Urinary bladder (tissue), 4 donors: ENCODE data around the gene KIF3C. TPM values are rescaled to one million over a fixed set of nuclear protein-coding genes. Genes with fewer than 3 reads are reported as not detected.
"Not testable (repeated sequence)": the region's sequence is repeated elsewhere in the genome, so short reads cannot be mapped to it uniquely, and the experiment has no call there.

Source experiments
- DNase-seq: peaks from one replicate; pipeline ENCODE4 v3.0.0-alpha.2; 2015; ENCODE audit errors: extremely low spot score
- H3K27ac ChIP-seq: one replicate; pipeline ENCODE4 v1.5.1; 2013; ENCODE audit warnings: low read depth, mild to moderate bottlenecking, moderate library complexity
- H3K36me3 ChIP-seq: one replicate; pipeline ENCODE4 v1.6.1; 2013; ENCODE audit warnings: mild to moderate bottlenecking, moderate library complexity; ENCODE audit not compliant: insufficient read depth
- H3K4me1 ChIP-seq: one replicate; pipeline ENCODE4 v1.6.1; 2013; ENCODE audit warnings: mild to moderate bottlenecking, moderate library complexity; ENCODE audit not compliant: insufficient read depth
- H3K4me3 ChIP-seq: one replicate; pipeline ENCODE4 v1.5.1; 2013; ENCODE audit warnings: low read depth, low read length
- WGBS: extraction: QIAGEN DNeasy Blood & Tissue Kit; methylation state at CpG from one replicate; pipeline ENCODE4 v1.1.7; 2013; 5-methylcytosine and 5-hydroxymethylcytosine counted together
- polyA plus RNA-seq: library from polyadenylated mRNA; stranded (reverse); fragments of 200-250 nt; gene quantifications from one replicate; pipeline ENCODE4 v1.2.3, GENCODE V29; 2013
- total RNA-seq: library from RNA; depleted of rRNA; stranded (reverse); fragments of >200 nt; gene quantifications from one replicate; pipeline ENCODE4 v1.2.3, GENCODE V29; 2014
- donor health status: healthy with polysubstance abuse.
- donor health status: healthy.

The KIF3C gene
- 5.4 TPM for total RNA-seq
- polyA plus RNA-seq = 6.9 TPM

DNA sequence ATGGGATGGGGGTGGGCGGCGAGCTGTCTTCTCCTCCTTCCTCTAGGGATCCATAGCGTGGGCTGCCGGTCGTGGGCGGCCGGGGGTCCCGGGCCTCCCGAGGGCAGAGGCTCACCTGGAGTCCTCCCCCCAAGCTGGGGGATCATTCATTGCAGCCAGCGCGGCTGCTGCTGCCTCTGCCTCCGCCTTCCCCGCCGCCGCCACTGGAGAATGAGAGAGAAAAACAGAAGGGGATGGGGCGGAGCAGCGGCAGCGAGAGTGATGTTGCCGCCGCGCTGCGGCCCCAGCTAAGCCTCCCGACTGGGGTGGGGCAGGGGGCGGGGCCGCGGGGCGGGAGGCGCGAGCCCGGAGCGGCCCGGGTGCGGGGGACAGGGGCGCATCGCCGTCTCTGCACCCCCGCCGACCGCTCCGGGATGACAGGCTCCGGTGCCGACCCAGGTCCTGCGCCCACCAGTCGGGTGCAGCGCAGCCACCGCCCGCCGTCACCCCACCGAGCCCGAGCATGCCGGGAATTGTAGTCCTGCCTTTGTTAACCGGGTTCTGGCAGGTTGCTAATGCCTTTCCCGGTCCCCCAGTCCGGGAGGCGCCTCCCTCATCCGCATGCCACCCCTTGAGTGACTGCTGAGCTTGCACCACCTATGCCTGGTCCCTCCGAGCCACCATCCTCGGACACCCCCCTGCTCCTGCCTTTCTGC, at the start of gene KIF3C:
TSS of gene KIF3C (minus strand) at position 225 of the 695 bp plus-strand sequence. CDS start 580 bp downstream, outside the sequence.
- Histone ChIP-seq H3K4me3 (peak within 1 kb of the TSS; percentile 79), H3K4me1 (no peaks in the 10 kb centered on the region), H3K27ac (no peak within 1 kb of the TSS), H3K36me3 (no peaks in the 10 kb centered on the region)
- under 1% methylated on average over 58 of the region's 58 CpGs for WGBS
- DNase-seq = peak; percentile 55

DNA sequence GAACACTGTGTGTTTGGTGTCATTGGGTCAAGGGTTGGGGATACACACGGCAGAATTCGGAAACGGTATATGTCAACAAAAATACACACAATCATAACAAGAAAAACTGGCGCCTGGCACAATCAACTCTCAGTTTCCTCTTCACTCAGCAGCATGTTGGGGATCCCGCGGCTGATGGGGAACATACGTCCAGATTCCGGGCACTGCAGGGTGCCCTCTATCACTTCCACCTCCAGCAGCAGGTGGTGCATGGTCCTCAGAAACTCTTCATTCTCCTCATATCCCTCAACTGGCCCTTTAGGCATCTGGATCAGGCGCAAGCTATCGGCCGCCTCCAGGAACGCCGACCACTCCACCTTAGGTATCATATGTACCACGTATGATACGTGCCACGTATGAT, 45.8 kb upstream of the KIF3C start:
- H3K36me3 ChIP-seq, H3K4me3 ChIP-seq, DNase-seq, H3K27ac ChIP-seq, H3K4me1 ChIP-seq: not testable (repeated sequence)
- 95% methylated on average over 16 of the region's 16 CpGs for WGBS

DNA sequence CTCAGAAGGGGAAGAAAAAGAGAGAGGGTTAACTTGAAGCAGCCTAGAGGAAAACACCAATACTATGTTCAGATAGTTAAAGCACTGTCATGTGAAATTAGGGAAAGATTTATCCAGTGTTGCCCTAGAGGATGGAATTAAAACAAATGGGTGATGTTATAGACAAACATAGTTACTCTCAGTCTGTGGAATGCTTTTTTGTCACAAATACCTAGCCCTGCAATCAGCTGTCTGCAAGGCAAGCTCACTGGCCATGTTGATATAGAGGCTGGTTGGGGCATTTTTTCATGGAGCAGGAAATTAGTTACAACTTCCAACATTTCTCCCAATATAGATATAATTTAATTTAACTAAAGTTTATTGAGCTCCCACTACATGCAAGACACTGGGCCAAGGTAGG, 43.2 kb upstream of the KIF3C start:
- H3K36me3 ChIP-seq = no peaks in the 10 kb centered on the region
- DNase-seq = no peak
- no peak overlapping the region for H3K27ac ChIP-seq
- H3K4me1 ChIP-seq = no peaks in the 10 kb centered on the region
- H3K4me3 ChIP-seq = no peak overlapping the region

DNA sequence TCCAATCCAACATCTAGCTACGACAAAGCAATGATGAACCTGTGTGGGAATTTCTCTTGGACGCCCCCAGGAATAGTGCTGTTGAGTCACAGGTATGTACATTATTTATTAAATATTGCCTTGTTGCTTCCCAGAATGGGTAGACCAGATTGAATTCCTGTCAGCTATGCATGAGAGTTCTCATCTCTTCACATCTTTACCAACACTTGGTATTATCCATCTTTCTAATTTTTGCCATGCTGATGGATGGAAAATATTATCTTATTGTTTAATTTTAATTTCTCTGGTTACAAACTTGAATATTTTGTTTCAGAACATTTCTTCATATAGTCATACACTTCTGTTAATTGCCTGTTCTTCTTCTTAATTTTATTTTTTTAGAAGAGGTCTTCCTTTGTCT, 42.0 kb upstream of the KIF3C start:
- no peaks in the 10 kb centered on the region for H3K36me3 ChIP-seq
- no peak for DNase-seq
- no peak overlapping the region for H3K4me3 ChIP-seq
- 97% methylated on average over 2 of the region's 2 CpGs for WGBS
- H3K4me1 ChIP-seq = no peaks in the 10 kb centered on the region
- H3K27ac ChIP-seq = no peak overlapping the region

DNA sequence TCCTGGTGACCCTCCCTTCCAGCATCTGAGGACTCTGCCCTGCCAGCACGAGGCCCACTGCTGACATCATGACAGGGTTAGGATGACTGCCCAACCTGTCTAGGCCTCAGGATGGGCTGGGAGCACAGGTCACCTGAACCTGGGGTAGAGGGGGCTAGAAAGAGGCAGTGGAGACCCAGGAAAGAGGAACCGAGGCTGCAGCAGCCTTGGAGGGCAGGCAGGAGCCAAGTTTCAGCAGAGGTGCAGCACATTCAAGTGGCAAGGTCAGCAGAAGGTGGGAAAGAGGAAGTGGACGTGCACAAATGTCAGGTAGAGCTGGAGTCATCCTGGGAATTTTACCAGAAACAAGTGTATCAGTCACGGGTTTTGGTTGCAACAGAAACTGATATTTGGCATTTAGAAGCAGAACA, 37.9 kb upstream of the KIF3C start:
- no peak for DNase-seq
- no peaks in the 10 kb centered on the region for H3K4me1 ChIP-seq
- WGBS = 73% methylated on average over 4 of the region's 4 CpGs
- no peak overlapping the region for H3K4me3 ChIP-seq
- H3K27ac ChIP-seq = no peak overlapping the region
- H3K36me3 ChIP-seq = no peaks in the 10 kb centered on the region

DNA sequence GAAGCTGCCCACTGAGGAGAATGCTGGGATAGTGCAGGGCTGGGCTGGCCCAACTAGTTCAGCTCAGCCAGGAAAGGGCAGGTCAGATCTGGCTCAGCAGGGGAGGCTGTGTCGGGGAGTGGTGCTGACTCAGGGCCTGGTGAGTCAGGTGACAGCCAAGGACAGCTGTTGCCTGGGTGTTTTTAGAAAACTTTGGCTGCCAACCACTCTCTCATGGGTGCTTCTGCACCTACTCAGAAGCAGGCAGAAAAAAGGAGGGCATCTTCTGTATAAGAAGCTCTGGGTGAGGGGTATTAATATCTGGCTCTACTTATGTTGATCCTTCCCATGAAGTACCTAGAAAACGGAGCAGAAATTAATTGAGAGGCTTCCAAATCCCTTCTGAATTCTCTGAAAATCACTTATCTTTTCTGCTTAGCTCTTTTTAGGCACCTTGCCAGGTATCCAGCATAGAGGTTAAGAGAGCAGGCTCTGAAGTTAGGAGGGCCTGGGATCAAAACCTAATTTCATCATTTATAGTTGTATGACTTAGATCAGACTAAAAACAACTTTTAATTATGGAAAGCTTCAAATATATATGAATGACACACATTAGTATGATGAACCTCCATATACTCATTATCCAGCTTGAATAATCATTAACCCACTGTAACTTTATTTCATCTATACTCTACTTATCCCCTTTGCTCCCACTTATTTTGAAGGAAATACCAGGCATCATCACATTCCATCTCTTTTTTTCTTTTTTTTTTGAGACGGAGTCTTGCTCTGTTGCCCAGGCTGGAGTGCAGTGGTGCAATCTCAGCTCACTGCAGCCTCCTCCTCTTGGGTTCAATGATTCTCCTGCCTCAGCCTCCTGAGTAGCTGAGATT, 36.1 kb upstream of the KIF3C start:
- Histone ChIP-seq H3K36me3 (no peaks in the 10 kb centered on the region), H3K4me3 (no peak overlapping the region), H3K27ac (peak overlapping the region; percentile 57), H3K4me1 (no peaks in the 10 kb centered on the region)
- DNase-seq = no peak
- 38% methylated on average over 3 of the region's 3 CpGs for WGBS

DNA sequence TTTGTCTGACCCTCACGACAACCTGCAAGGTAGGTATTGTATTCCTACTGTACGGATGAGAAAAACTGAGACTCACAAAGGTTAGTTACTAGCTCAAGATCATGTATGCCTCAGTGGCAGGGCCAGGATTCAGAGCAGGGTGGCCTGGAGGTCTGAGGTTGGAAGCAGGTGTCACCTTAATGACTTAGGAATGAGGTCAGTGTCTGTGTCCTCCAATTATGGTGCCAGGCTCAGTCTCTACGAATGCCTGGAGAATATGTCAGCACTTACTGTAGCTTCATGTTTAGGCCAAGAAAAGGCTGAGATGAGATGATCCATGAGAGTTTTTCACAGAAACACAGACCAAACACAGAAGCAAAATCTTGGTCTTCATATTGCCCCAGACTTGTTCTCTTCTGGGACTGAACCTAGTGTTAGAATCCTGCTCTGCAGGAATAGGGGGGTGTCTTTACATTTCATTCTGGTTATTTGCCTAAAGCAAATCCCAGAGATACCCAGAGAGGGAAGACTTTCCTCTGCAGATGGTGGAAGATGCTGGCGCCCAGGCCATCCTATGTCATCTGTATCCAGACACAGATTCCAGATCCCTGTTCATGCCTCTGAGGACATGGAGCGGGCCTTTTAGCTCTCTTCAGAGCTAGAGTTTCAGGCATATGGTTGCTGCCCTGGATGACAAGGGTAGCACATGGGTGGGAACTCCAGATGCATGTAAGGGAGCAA, 35.3 kb upstream of the KIF3C start:
- no peak for DNase-seq
- Histone ChIP-seq H3K4me3 (no peak overlapping the region), H3K36me3 (no peaks in the 10 kb centered on the region), H3K27ac (peak overlapping the region; percentile 49), H3K4me1 (no peaks in the 10 kb centered on the region)
- 92% methylated on average over 5 of the region's 5 CpGs for WGBS

DNA sequence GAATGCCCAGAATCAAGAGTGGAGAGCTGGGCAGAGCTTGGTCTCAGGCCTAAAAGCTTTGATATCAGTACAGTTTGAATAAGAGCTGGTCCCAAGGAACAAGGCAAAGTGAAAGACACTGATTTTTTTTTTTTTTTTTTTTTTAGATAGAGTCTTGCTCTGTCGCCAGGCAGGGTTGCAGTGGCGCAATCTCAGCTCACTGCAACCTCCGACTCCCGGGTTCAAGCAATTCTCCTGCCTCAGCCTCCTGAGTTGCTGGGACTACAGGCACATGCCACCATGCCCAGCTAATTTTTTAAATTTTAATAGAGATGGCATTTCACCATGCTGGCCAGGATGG, 34.4 kb upstream of the KIF3C start:
- not testable (repeated sequence) for H3K27ac ChIP-seq, H3K4me1 ChIP-seq, H3K36me3 ChIP-seq, H3K4me3 ChIP-seq, DNase-seq
- WGBS = 96% methylated on average over 4 of the region's 4 CpGs

DNA sequence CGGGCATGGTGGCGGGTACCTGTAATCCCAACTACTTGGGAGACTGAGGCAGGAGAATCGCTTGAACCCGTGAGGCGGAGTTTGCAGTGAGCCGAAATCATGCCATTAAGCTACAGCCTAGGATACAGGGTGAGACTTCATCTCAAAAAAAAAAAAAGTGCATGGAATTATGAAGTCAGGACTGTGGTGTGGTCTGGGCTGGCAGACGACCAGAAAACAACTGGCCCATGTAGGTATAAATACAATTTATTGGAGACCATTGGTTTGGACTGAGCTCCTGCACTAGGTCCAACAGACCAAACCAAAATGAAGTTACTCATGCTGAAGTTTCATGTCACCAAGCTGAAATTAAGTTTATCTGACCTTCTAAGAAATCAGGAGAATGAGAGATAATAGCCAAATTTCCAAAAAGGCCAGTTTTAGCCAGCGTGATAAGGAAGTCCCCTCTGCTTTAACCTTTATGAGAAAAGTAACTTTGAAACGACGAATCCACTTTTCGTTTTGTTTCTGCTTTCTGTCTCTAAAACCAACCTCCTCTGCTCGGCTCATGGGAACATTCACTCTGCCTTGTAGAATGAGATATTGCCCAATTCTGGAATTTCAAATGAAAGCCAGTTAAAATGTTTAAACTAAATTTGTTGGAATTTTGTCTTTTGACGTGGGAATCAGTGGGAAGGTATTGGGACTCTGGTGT, 33.9 kb upstream of the KIF3C start:
- H3K4me3 ChIP-seq = no peak overlapping the region
- no peaks in the 10 kb centered on the region for H3K36me3 ChIP-seq
- H3K4me1 ChIP-seq = no peaks in the 10 kb centered on the region
- no peak overlapping the region for H3K27ac ChIP-seq
- 91% methylated on average over 13 of the region's 13 CpGs for WGBS
- DNase-seq = no peak

DNA sequence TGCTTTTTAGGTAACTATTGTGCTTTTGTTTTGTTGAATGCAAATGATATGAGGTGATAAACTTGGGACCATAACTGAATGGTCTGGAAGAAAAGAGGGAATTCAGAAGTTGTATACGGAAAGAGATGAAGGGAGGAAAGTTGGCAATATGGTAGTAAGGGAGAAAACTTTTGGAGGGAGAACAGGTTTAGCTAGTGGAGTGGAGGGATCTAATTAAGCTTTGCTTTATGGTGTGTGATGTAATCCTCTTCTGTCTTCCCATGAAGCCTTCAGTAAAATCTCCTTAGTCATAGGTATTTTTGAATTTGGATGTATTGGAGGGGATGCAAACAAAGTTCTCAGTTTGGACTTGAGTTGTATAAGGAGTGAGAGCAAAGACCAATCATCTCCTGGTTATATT, 31.4 kb upstream of the KIF3C start:
- Histone ChIP-seq H3K4me1 (no peaks in the 10 kb centered on the region), H3K4me3 (no peak overlapping the region), H3K27ac (no peak overlapping the region), H3K36me3 (no peaks in the 10 kb centered on the region)
- no peak for DNase-seq
- WGBS = 83% methylated on average over 1 of the region's 1 CpG

DNA sequence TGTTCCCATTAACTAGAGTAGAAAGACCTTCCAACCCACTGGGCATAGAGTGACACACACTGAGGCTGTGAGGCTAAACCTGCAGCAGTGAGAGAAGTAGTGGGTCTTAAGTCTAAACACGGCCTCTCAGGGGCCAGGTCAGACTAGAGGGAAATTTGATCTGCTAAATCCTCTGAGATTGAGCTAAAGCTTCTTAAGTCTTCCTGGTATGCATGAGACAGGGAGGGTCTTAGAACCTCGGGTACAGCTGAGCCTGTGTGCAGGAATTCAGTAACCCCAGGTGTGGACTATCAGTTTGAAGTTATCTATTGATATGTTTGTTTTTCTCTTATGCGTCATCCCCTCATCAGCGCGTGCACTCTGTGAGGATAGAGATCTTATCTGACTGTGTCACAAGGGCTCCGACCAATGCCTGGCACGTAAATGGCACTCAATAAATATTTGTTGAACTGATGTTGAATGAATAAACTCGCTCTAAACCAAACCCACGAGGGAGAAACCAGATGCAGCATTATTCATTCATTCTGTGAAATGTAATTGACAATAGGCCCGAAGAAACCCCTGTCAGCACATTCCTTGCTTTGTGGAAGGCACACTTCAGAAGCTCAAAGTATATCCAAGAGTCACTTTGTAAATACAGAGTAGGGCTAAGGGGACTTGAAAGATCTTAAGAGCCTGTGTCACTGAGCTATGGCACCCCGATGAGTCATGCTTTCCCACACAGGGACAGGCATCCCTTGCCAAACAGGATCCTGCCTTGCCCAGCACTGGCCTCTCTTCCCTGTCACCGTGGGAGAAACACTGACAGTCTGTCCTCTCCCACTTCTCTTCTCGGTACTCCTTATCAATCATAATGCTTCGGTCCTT, 29.9 kb upstream of the KIF3C start:
- no peaks in the 10 kb centered on the region for H3K36me3 ChIP-seq
- H3K4me1 ChIP-seq = no peaks in the 10 kb centered on the region
- peak overlapping the region; percentile 44 for H3K27ac ChIP-seq
- no peak overlapping the region for H3K4me3 ChIP-seq
- 38% methylated on average over 14 of the region's 14 CpGs for WGBS
- peak; percentile 62 for DNase-seq

DNA sequence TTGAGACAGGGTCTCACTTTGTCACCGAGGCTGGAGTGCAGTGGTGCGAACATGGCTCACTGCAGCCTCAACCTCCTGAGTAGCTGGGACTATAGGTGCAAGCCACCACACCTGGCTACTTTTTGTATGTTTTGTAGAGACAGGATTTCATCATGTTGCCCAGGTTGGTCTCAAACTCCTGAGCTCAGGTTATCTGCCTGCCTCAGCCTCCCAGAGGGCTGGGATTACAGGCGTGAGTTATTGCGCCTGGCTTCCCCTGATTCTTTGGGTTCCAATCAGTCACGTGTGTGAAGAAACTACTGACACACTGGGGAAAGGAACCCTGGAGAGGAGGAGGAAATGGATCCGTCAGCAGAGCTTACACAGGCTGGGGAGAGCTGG, 29.3 kb upstream of the KIF3C start:
- no peak overlapping the region for H3K4me3 ChIP-seq
- no peak for DNase-seq
- H3K36me3 ChIP-seq = no peaks in the 10 kb centered on the region
- no peaks in the 10 kb centered on the region for H3K4me1 ChIP-seq
- 64% methylated on average over 6 of the region's 6 CpGs for WGBS
- H3K27ac ChIP-seq = no peak overlapping the region

DNA sequence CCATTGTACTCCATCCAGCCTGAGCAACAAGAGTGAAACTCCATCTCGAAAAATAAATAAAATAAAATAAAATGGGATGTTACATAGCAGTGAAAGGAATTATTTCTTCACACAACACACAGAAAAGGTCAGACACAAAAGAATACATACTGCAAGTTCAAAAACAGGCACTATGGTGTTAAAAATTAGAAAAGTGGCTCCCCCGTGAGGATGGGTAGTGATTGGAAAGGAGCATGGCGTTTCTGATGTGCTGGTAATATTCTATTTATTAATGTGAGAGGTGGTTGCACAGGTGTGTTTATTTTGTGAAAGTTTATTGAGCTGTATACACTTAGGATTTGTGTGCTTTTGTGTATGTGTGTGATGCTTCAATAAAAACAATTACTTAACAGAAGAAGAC, 28.6 kb upstream of the KIF3C start:
- DNase-seq = no peak
- Histone ChIP-seq H3K36me3 (no peaks in the 10 kb centered on the region), H3K4me3 (no peak overlapping the region), H3K27ac (no peak overlapping the region), H3K4me1 (no peaks in the 10 kb centered on the region)
- 82% methylated on average over 3 of the region's 3 CpGs for WGBS
